IMR-90 (cell line): ENCODE data around the gene PRR12. TPM values are rescaled to one million over a fixed set of nuclear protein-coding genes. Genes with fewer than 3 reads are reported as not detected.

Experiments used
- ATAC-seq: fragments of 200-7000 bp; cut with Tn5 transposase; 2 replicates; pipeline ENCODE4 v1.9.1; 2020; ENCODE audit warnings: low read depth, mild to moderate bottlenecking, moderate library complexity
- BruUV-seq: library from RNA; stranded (reverse); fragments of 400-500 nt; replicated peaks from 2 replicates; lab custom pipeline; 2021; lab: Mats Ljungman, UMichigan
- CTCF ChIA-PET: fragments of 300-600 bp; formaldehyde crosslinking; extraction: SDS; loops from one replicate; lab custom pipeline; 2021; ENCODE audit warnings: antibody characterized with exemption; lab: Yijun Ruan, JAX
- POLR2A ChIA-PET: fragments of 300-600 bp; sonication (Branson Sonifier 250); formaldehyde crosslinking; loops from one replicate; lab custom pipeline; 2022; ENCODE audit warnings: antibody characterized with exemption; ENCODE audit not compliant: unreplicated experiment; lab: Charles Lee
- DNase-seq: peaks from one replicate; pipeline ENCODE4 v3.0.0; 2013
- H2AFZ ChIP-seq: replicated peaks from 2 replicates; pipeline ENCODE3; 2013; ENCODE audit warnings: low read length, mild to moderate bottlenecking; ENCODE audit not compliant: poor library complexity
- H2AK5ac ChIP-seq: 2 replicates; pipeline ENCODE4 v1.6.1; 2013; ENCODE audit warnings: low read depth, low read length, inconsistent platforms
- H2AK9ac ChIP-seq: replicated peaks from 2 replicates; pipeline ENCODE3; 2013; ENCODE audit warnings: mild to moderate bottlenecking, low read depth, low read length, moderate library complexity; ENCODE audit not compliant: poor library complexity
- H2BK120ac ChIP-seq: 2 replicates; pipeline ENCODE4 v1.6.1; 2013; ENCODE audit warnings: low read depth, low read length, inconsistent platforms
- H2BK15ac ChIP-seq: 3 replicates; pipeline ENCODE4 v1.6.1; 2013; ENCODE audit warnings: low read depth, low read length, inconsistent platforms
- H2BK20ac ChIP-seq: 2 replicates; pipeline ENCODE4 v1.6.1; 2013; ENCODE audit warnings: low read depth, mild to moderate bottlenecking, inconsistent platforms, low read length, moderate library complexity
- H2BK5ac ChIP-seq: 2 replicates; pipeline ENCODE4 v1.6.1; 2013; ENCODE audit warnings: mild to moderate bottlenecking, low read depth, low read length, inconsistent platforms; ENCODE audit not compliant: poor library complexity, severe bottlenecking
- H3K14ac ChIP-seq: replicated peaks from 2 replicates; pipeline ENCODE4 v1.6.1; 2013; ENCODE audit warnings: low read depth, low read length, inconsistent platforms
- H3K18ac ChIP-seq: 2 replicates; pipeline ENCODE4 v1.6.1; 2013; ENCODE audit warnings: low read depth, low read length, control low read depth
- H3K23ac ChIP-seq: 2 replicates; pipeline ENCODE4 v1.6.1; 2013; ENCODE audit warnings: low read depth, low read length, inconsistent platforms
- H3K27ac ChIP-seq: 2 replicates; pipeline ENCODE4 v1.5.1; 2013; ENCODE audit warnings: mild to moderate bottlenecking, control low read depth, low read length; ENCODE audit not compliant: insufficient read depth
- H3K27me3 ChIP-seq: 2 replicates; pipeline ENCODE4 v1.6.1; 2013; ENCODE audit warnings: low read length; ENCODE audit not compliant: control insufficient read depth, insufficient read depth
- H3K36me3 ChIP-seq: 2 replicates; pipeline ENCODE4 v1.6.1; 2013; ENCODE audit warnings: low read length, mixed read lengths; ENCODE audit not compliant: control insufficient read depth, insufficient read depth
- H3K4ac ChIP-seq: 2 replicates; pipeline ENCODE4 v1.6.1; 2013; ENCODE audit warnings: low read depth, low read length, inconsistent platforms
- H3K4me1 ChIP-seq: 2 replicates; pipeline ENCODE4 v1.6.1; 2013; ENCODE audit warnings: low read length, mixed read lengths; ENCODE audit not compliant: control insufficient read depth, insufficient read depth
- H3K4me2 ChIP-seq: 2 replicates; pipeline ENCODE4 v1.6.1; 2013; ENCODE audit warnings: low read depth, mild to moderate bottlenecking, control low read depth, low read length, moderate library complexity
- H3K4me3 ChIP-seq: 2 replicates; pipeline ENCODE4 v1.5.1; 2013; ENCODE audit warnings: low read depth, mild to moderate bottlenecking, control low read depth, low read length, moderate library complexity; ENCODE audit not compliant: insufficient read depth
- H3K56ac ChIP-seq: 2 replicates; pipeline ENCODE4 v1.6.1; 2013; ENCODE audit warnings: low read length, inconsistent platforms; ENCODE audit not compliant: insufficient read depth; ENCODE audit errors: extremely low read depth
- H3K79me1 ChIP-seq, 2 experiments: 2 replicates each; pipeline ENCODE4 v1.6.1; 2013; ENCODE audit warnings: low read length in 2 of 2, inconsistent platforms in 1 of 2, low read depth in 1 of 2
- H3K9ac ChIP-seq: 2 replicates; pipeline ENCODE4 v1.6.1; 2013; ENCODE audit warnings: low read depth, low read length, control low read depth
- H3K9me1 ChIP-seq: 2 replicates; pipeline ENCODE4 v1.6.1; 2013; ENCODE audit warnings: low read length, inconsistent platforms; ENCODE audit not compliant: insufficient read depth
- H3K9me3 ChIP-seq: 2 replicates; pipeline ENCODE4 v1.6.1; 2013; ENCODE audit warnings: low read length; ENCODE audit not compliant: control insufficient read depth, insufficient read depth
- H4K20me1 ChIP-seq: 2 replicates; pipeline ENCODE4 v1.6.1; 2013; ENCODE audit warnings: low read length, inconsistent platforms; ENCODE audit not compliant: insufficient read depth
- H4K5ac ChIP-seq: 2 replicates; pipeline ENCODE4 v1.6.1; 2013; ENCODE audit warnings: mild to moderate bottlenecking, low read depth, low read length, control low read depth
- H4K8ac ChIP-seq, 2 experiments: 2 replicates each; pipeline ENCODE4 v1.6.1; 2013; ENCODE audit warnings: low read depth in 2 of 2, low read length in 2 of 2, control low read depth in 1 of 2, inconsistent platforms in 1 of 2
- H4K91ac ChIP-seq: 2 replicates; pipeline ENCODE4 v1.6.1; 2013; ENCODE audit warnings: low read depth, low read length, inconsistent platforms; ENCODE audit not compliant: insufficient read depth
- CEBPB ChIP-seq: IDR thresholded peaks from 2 replicates; pipeline ENCODE4 v1.6.1; 2012; ENCODE audit warnings: low read depth, low read length, improper control_type of control experiment
- CHD1 ChIP-seq: IDR thresholded peaks from 2 replicates; pipeline ENCODE4 v1.6.1; 2012; ENCODE audit warnings: low read depth, low read length, improper control_type of control experiment
- MAFK ChIP-seq: IDR thresholded peaks from 2 replicates; pipeline ENCODE4 v1.6.1; 2012; ENCODE audit warnings: low read depth, low read length, improper control_type of control experiment
- MAZ ChIP-seq: IDR thresholded peaks from 2 replicates; pipeline ENCODE4 v1.6.1; 2012; ENCODE audit warnings: low read depth, mild to moderate bottlenecking, low read length, improper control_type of control experiment, moderate library complexity, borderline replicate concordance
- MXI1 ChIP-seq: IDR thresholded peaks from 2 replicates; pipeline ENCODE4 v1.6.1; 2012; ENCODE audit warnings: low read depth, mild to moderate bottlenecking, low read length, moderate library complexity, borderline replicate concordance
- NFE2L2 ChIP-seq: fragments of 150-350 bp; IDR thresholded peaks from 2 replicates; pipeline ENCODE4 v1.6.1; 2016; ENCODE audit warnings: low read depth, mild to moderate bottlenecking, low read length
- POLR2A ChIP-seq: IDR thresholded peaks from 2 replicates; pipeline ENCODE4 v1.6.1; 2012; ENCODE audit warnings: mild to moderate bottlenecking, low read depth, low read length
- RCOR1 ChIP-seq: IDR thresholded peaks from 2 replicates; pipeline ENCODE4 v1.6.1; 2012; ENCODE audit warnings: mild to moderate bottlenecking, low read length, improper control_type of control experiment; ENCODE audit not compliant: insufficient replicate concordance
- SMC3 ChIP-seq: fragments of 150-350 bp; IDR thresholded peaks from 2 replicates; pipeline ENCODE4 v1.6.1; 2016; ENCODE audit warnings: low read depth, mild to moderate bottlenecking, antibody characterized with exemption, low read length, moderate library complexity
- WGBS, 2 experiments: methylation state at CpG; one replicate each; pipeline versions ENCODE4 v1.1.5 to v1.1.7; 2013; ENCODE audit warnings: missing lambda C conversion rate in 2 of 2; ENCODE audit not compliant: insufficient read length in 1 of 2; ENCODE audit errors: extremely low coverage in 2 of 2; 5-methylcytosine and 5-hydroxymethylcytosine counted together
- dilution Hi-C: fragments of 300-500 bp; cut with HindIII; formaldehyde crosslinking; loops from one replicate; pipeline ENCODE4 v1.14.3; 2018; ENCODE audit warnings: low sequenced_read_pairs; ENCODE audit not compliant: unreplicated experiment
- in situ Hi-C: fragments of 300-500 bp; cut with MboI; formaldehyde crosslinking; loops from 3 replicates; pipeline ENCODE4 v1.14.3; 2019; ENCODE audit warnings: low sequenced_read_pairs, inconsistent platforms, mixed read lengths
- intact Hi-C: fragments of 100-400 bp; cut with micrococcal nuclease; formaldehyde crosslinking; loops from 2 replicates; pipeline ENCODE4 v1.10.0; 2022
- polyA plus RNA-seq, 3 experiments: library from polyadenylated mRNA; depleted of rRNA; stranded (reverse); fragments of >200 nt; gene quantifications; 2 replicates each; pipeline ENCODE4 v1.2.3, GENCODE V29; 2012; ENCODE audit warnings: low replicate concordance in 1 of 3
- total RNA-seq: library from RNA; depleted of rRNA; stranded (reverse); fragments of >200 nt; gene quantifications from 2 replicates; pipeline ENCODE4 v1.2.3, GENCODE V29; 2012
- TF ChIP-seq, protein P1 (sequence below): conservative IDR thresholded peaks from 2 replicates; pipeline ENCODE4 v1.5.1; 2012; ENCODE audit warnings: mild to moderate bottlenecking, low read depth, low read length, improper control_type of control experiment
- TF ChIP-seq, protein P2 (sequence below): fragments of 150-350 bp; IDR thresholded peaks from 2 replicates; pipeline ENCODE4 v1.6.1; 2017; ENCODE audit warnings: mild to moderate bottlenecking, antibody characterized with exemption, low read length, low read depth
- TF ChIP-seq, protein P3 (sequence below): fragments of 150-350 bp; IDR thresholded peaks from 2 replicates; pipeline ENCODE4 v1.6.1; 2016; ENCODE audit warnings: low read depth, mild to moderate bottlenecking, low read length, moderate library complexity, borderline replicate concordance

The PRR12 gene
- total and polyA plus RNA-seq, 2 of the 4 experiments (the other 2 are of a cell fraction), result 0.36 to 4.1 TPM

DNA sequence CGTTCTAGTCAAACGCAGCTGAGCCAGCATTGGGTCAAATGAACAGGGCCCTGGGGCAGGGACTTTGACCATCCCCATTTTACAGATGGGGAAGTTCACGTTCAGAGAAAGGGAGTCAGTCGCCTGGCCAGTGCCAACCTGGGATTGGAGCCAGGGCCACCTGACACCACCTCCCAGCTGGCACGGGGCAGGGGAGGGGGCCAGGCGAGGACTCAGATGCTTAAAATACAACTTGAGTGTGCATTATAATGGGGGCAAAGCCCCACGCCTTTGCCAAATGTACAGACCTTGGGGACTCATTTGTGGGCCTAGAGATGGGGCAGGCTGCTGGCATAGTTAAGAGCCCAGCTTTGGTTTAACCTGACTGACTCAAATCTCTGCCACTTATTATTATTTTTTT lies 14.6 kb downstream of the PRR12 start:
- intact Hi-C loops (no loop called here), dilution Hi-C loops (no loop called here), in situ Hi-C loops (no loop called here)
- peaks cover 64% of the 10 kb centered on the region for H3K36me3 ChIP-seq
- WGBS, 2 experiments, result no CpG with 5 or more reads among the region's 7 CpGs
- no peak overlapping the region for H2BK5ac ChIP-seq
- H3K27ac ChIP-seq, result no peak overlapping the region
- no peak overlapping the region for H2BK120ac ChIP-seq
- H3K9me3 ChIP-seq, result no peaks in the 10 kb centered on the region
- no peak overlapping the region for H3K4ac ChIP-seq
- H2BK20ac ChIP-seq, result no peak overlapping the region
- H4K5ac ChIP-seq, result no peak overlapping the region
- no TSS peak for BruUV-seq
- POLR2A ChIA-PET, result no interaction called here
- CTCF ChIA-PET, result no interaction called here
- no peak overlapping the region for H2AK9ac ChIP-seq
- H2AFZ ChIP-seq, result no peak overlapping the region
- no peak overlapping the region for H3K9ac ChIP-seq
- no peaks in the 10 kb centered on the region; the same call in 1 of the 2 replicates for H3K9me1 ChIP-seq
- no peak overlapping the region for H3K23ac ChIP-seq
- H3K4me2 ChIP-seq, result no peak overlapping the region
- H4K91ac ChIP-seq, result no peak overlapping the region
- peaks cover 39% of the 10 kb centered on the region for H4K20me1 ChIP-seq
- no peak for DNase-seq
- no peak overlapping the region for H4K8ac ChIP-seq
- no peak overlapping the region for H2AK5ac ChIP-seq
- no peaks in the 10 kb centered on the region for H3K27me3 ChIP-seq
- H3K4me3 ChIP-seq, result no peak overlapping the region
- H3K79me1 ChIP-seq, result peaks cover 19 to 70% of the 10 kb centered on the region in 2 experiments
- no peak overlapping the region for H3K56ac ChIP-seq
- no peaks in the 10 kb centered on the region for H3K4me1 ChIP-seq
- H3K14ac ChIP-seq, result no peak overlapping the region
- H3K18ac ChIP-seq, result no peak overlapping the region
- ATAC-seq, result no peak
- no peak overlapping the region for H2BK15ac ChIP-seq
- no peak for TF ChIP-seq MAZ
- no peak for TF ChIP-seq MXI1
- no peak for TF ChIP-seq NFE2L2
- TF ChIP-seq CHD1, result no peak
- TF ChIP-seq SMC3, result no peak
- TF ChIP-seq CEBPB, result no peak
- no peak for TF ChIP-seq MAFK
- no peak for TF ChIP-seq RCOR1
- TF ChIP-seq POLR2A, result no peak
- TF ChIP-seq, protein P1, sequence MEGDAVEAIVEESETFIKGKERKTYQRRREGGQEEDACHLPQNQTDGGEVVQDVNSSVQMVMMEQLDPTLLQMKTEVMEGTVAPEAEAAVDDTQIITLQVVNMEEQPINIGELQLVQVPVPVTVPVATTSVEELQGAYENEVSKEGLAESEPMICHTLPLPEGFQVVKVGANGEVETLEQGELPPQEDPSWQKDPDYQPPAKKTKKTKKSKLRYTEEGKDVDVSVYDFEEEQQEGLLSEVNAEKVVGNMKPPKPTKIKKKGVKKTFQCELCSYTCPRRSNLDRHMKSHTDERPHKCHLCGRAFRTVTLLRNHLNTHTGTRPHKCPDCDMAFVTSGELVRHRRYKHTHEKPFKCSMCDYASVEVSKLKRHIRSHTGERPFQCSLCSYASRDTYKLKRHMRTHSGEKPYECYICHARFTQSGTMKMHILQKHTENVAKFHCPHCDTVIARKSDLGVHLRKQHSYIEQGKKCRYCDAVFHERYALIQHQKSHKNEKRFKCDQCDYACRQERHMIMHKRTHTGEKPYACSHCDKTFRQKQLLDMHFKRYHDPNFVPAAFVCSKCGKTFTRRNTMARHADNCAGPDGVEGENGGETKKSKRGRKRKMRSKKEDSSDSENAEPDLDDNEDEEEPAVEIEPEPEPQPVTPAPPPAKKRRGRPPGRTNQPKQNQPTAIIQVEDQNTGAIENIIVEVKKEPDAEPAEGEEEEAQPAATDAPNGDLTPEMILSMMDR, result no peak
- TF ChIP-seq, protein P2, sequence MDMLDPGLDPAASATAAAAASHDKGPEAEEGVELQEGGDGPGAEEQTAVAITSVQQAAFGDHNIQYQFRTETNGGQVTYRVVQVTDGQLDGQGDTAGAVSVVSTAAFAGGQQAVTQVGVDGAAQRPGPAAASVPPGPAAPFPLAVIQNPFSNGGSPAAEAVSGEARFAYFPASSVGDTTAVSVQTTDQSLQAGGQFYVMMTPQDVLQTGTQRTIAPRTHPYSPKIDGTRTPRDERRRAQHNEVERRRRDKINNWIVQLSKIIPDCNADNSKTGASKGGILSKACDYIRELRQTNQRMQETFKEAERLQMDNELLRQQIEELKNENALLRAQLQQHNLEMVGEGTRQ, result no peak
- TF ChIP-seq, protein P3, sequence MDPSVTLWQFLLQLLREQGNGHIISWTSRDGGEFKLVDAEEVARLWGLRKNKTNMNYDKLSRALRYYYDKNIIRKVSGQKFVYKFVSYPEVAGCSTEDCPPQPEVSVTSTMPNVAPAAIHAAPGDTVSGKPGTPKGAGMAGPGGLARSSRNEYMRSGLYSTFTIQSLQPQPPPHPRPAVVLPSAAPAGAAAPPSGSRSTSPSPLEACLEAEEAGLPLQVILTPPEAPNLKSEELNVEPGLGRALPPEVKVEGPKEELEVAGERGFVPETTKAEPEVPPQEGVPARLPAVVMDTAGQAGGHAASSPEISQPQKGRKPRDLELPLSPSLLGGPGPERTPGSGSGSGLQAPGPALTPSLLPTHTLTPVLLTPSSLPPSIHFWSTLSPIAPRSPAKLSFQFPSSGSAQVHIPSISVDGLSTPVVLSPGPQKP, result no peak
